ENCODE measurements around the gene GLIPR1.

The GLIPR1 gene

GRCh38 chr12:75459755-75460154 lies 20.8 kb upstream of the GLIPR1 start:
- Histone ChIP-seq H3K4me3 (0 out of 2 replicates have a peak overlapping the region, but pooled peaks have one; percentile 26), H3K27ac (no peak overlapping the region), H3K36me3 (ENCODE audit: insufficient read depth, low read length) (no peaks in the 10 kb centered on the region), H3K9ac (ENCODE audit: insufficient read length) (no peak overlapping the region), H3K9me3 (ENCODE audit: low read depth, low read length) (peaks cover 3% of the 10 kb centered on the region; the same call in 1 of the 2 replicates)
- TF ChIP-seq FOXP2 (optimal IDR thresholded peaks at IDR 0.05; ENCODE audit: control extremely low read depth, extremely low read length, insufficient read depth) (no peak), POLR2AphosphoS5 (IDR thresholded peaks at IDR 0.05; ENCODE audit: borderline replicate concordance, low read depth, low read length) (no peak), EZH2 (IDR thresholded peaks at IDR 0.05) (no peak)
- DNase-seq (ENCODE audit: low read depth, low spot score): no peak

- Histone ChIP-seq H3K4me3 (no peak overlapping the region), H3K36me3 (ENCODE audit: insufficient read depth, low read length) (no peaks in the 10 kb centered on the region), H3K9ac (ENCODE audit: insufficient read length) (no peak overlapping the region), H3K27ac (no peak overlapping the region), H3K9me3 (ENCODE audit: low read depth, low read length) (peaks cover 3% of the 10 kb centered on the region; the same call in 1 of the 2 replicates)
- TF ChIP-seq FOXP2 (optimal IDR thresholded peaks at IDR 0.05; ENCODE audit: control extremely low read depth, extremely low read length, insufficient read depth) (no peak), POLR2AphosphoS5 (IDR thresholded peaks at IDR 0.05; ENCODE audit: borderline replicate concordance, low read depth, low read length) (no peak), EZH2 (IDR thresholded peaks at IDR 0.05) (no peak)
- no peak for DNase-seq (ENCODE audit: low read depth, low spot score)
Observed at GRCh38 chr12:75460204-75460603, 20.4 kb upstream of the GLIPR1 start.

GRCh38 chr12:75471902-75472890 lies 8.4 kb upstream of the GLIPR1 start:
- Histone ChIP-seq H3K36me3 (ENCODE audit: insufficient read depth, low read length) (no peaks in the 10 kb centered on the region), H3K4me3 (no peak overlapping the region), H3K9me3 (ENCODE audit: low read depth, low read length) (no peaks in the 10 kb centered on the region), H3K9ac (ENCODE audit: insufficient read length) (no peak overlapping the region), H3K27ac (no peak overlapping the region)
- TF ChIP-seq POLR2AphosphoS5 (IDR thresholded peaks at IDR 0.05; ENCODE audit: borderline replicate concordance, low read depth, low read length) (no peak), FOXP2 (optimal IDR thresholded peaks at IDR 0.05; ENCODE audit: control extremely low read depth, extremely low read length, insufficient read depth) (no peak), EZH2 (IDR thresholded peaks at IDR 0.05) (no peak)
- no peak for DNase-seq (ENCODE audit: low read depth, low spot score)

GRCh38 chr12:75474116-75474515 lies 6.4 kb upstream of the GLIPR1 start:
- no peak overlapping the region for H3K27ac ChIP-seq
- DNase-seq (ENCODE audit: low read depth, low spot score): no peak

GRCh38 chr12:75476071-75476470 lies 4.5 kb upstream of the GLIPR1 start:
- H3K36me3 ChIP-seq (ENCODE audit: insufficient read depth, low read length): no peaks in the 10 kb centered on the region
- no peak for DNase-seq (ENCODE audit: low read depth, low spot score)
- no peak overlapping the region for H3K9ac ChIP-seq (ENCODE audit: insufficient read length)
- H3K9me3 ChIP-seq (ENCODE audit: low read depth, low read length): no peaks in the 10 kb centered on the region
- no peak overlapping the region for H3K4me3 ChIP-seq
- TF ChIP-seq FOXP2 (optimal IDR thresholded peaks at IDR 0.05; ENCODE audit: control extremely low read depth, extremely low read length, insufficient read depth): no peak
- no peak for TF ChIP-seq EZH2 (IDR thresholded peaks at IDR 0.05)
- TF ChIP-seq POLR2AphosphoS5 (IDR thresholded peaks at IDR 0.05; ENCODE audit: borderline replicate concordance, low read depth, low read length): no peak
- H3K27ac ChIP-seq: no peak overlapping the region

More at GRCh38 chr12:75474116-75474515, 6.4 kb upstream of the GLIPR1 start:
- Histone ChIP-seq H3K4me3 (no peak overlapping the region), H3K9ac (ENCODE audit: insufficient read length) (no peak overlapping the region), H3K9me3 (ENCODE audit: low read depth, low read length) (no peaks in the 10 kb centered on the region), H3K36me3 (ENCODE audit: insufficient read depth, low read length) (no peaks in the 10 kb centered on the region)
- TF ChIP-seq FOXP2 (optimal IDR thresholded peaks at IDR 0.05; ENCODE audit: control extremely low read depth, extremely low read length, insufficient read depth): no peak
- TF ChIP-seq EZH2 (IDR thresholded peaks at IDR 0.05): no peak

GRCh38 chr12:75477137-75477536 lies 3.4 kb upstream of the GLIPR1 start:
- H3K9ac ChIP-seq (ENCODE audit: insufficient read length): no peak overlapping the region
- no peaks in the 10 kb centered on the region for H3K36me3 ChIP-seq (ENCODE audit: insufficient read depth, low read length)
- no peaks in the 10 kb centered on the region for H3K9me3 ChIP-seq (ENCODE audit: low read depth, low read length)
- TF ChIP-seq FOXP2 (optimal IDR thresholded peaks at IDR 0.05; ENCODE audit: control extremely low read depth, extremely low read length, insufficient read depth) (no peak), POLR2AphosphoS5 (IDR thresholded peaks at IDR 0.05; ENCODE audit: borderline replicate concordance, low read depth, low read length) (no peak), EZH2 (IDR thresholded peaks at IDR 0.05) (no peak)
- no peak overlapping the region for H3K27ac ChIP-seq
- DNase-seq (ENCODE audit: low read depth, low spot score): no peak
- H3K4me3 ChIP-seq: no peak overlapping the region

- peak overlapping the region; percentile 70 for H3K27ac ChIP-seq
- H3K9me3 ChIP-seq (ENCODE audit: low read depth, low read length): no peaks in the 10 kb centered on the region
- no peak overlapping the region; the same call in 1 of the 2 replicates for H3K4me3 ChIP-seq
- H3K9ac ChIP-seq (ENCODE audit: insufficient read length): no peak overlapping the region
- no peaks in the 10 kb centered on the region for H3K36me3 ChIP-seq (ENCODE audit: insufficient read depth, low read length)
- no peak for TF ChIP-seq FOXP2 (optimal IDR thresholded peaks at IDR 0.05; ENCODE audit: control extremely low read depth, extremely low read length, insufficient read depth)
- TF ChIP-seq POLR2AphosphoS5 (IDR thresholded peaks at IDR 0.05; ENCODE audit: borderline replicate concordance, low read depth, low read length): no peak
- no peak for TF ChIP-seq EZH2 (IDR thresholded peaks at IDR 0.05)
- DNase-seq (ENCODE audit: low read depth, low spot score): peak; percentile 44
Observed at GRCh38 chr12:75478116-75478794, 2.3 kb upstream of the GLIPR1 start.

- Histone ChIP-seq H3K36me3 (ENCODE audit: insufficient read depth, low read length) (no peaks in the 10 kb centered on the region), H3K9ac (ENCODE audit: insufficient read length) (peak overlapping the region; percentile 41), H3K4me3 (peak overlapping the region; percentile 62), H3K9me3 (ENCODE audit: low read depth, low read length) (no peaks in the 10 kb centered on the region), H3K27ac (peak overlapping the region; percentile 78)
- no peak for DNase-seq (ENCODE audit: low read depth, low spot score)
- TF ChIP-seq EZH2 (IDR thresholded peaks at IDR 0.05) (no peak), FOXP2 (optimal IDR thresholded peaks at IDR 0.05; ENCODE audit: control extremely low read depth, extremely low read length, insufficient read depth) (no peak), POLR2AphosphoS5 (IDR thresholded peaks at IDR 0.05; ENCODE audit: borderline replicate concordance, low read depth, low read length) (no peak)
Observed at GRCh38 chr12:75479963-75480461, 543 bp upstream of the GLIPR1 start.
